ENCODE measurements around the gene RAI1.

GRCh38 chr17:17719199-17719940 is 38.1 kb downstream of the RAI1 start:
- TF ChIP-seq ZNF16 (tag by site-specific recombination; IDR thresholded peaks at IDR 0.05; ENCODE audit: low read depth) (no peak), ZSCAN5A (tag by site-specific recombination; IDR thresholded peaks at IDR 0.05) (no peak), KLF17 (tag by site-specific recombination; IDR thresholded peaks at IDR 0.05) (no peak), HOXC10 (CRISPR knock-in tag; IDR thresholded peaks at IDR 0.05) (no peak)

All from HEK293 (cell line).